Pons (tissue), 1 donor: ENCODE data around the gene LHX2.
"Not testable (repeated sequence)": the region's sequence is repeated elsewhere in the genome, so short reads cannot be mapped to it uniquely, and the experiment has no call there.

Experiments used
- DNase-seq: peaks from one replicate; pipeline ENCODE4 v3.0.0-alpha.2; 2016; ENCODE audit warnings: low spot score

Gene LHX2

GRCh38 chr9:124011460-124012301 is at the start of gene LHX2:
LHX2 (plus strand) TSS chr9:124011768; CDS start chr9:124012349, 581 bp downstream.
- peak; percentile 9 for DNase-seq

GRCh38 chr9:123964761-123965160 is 46.8 kb upstream of the LHX2 start:
- DNase-seq: no peak

GRCh38 chr9:123965801-123966686 is 45.5 kb upstream of the LHX2 start:
- DNase-seq: no peak

- DNase-seq: no peak
These were observed 44.2 kb upstream of the LHX2 start for GRCh38 chr9:123967323-123967722.

GRCh38 chr9:123972618-123973017 is 39.0 kb upstream of the LHX2 start:
- DNase-seq: no peak

- no peak for DNase-seq
These were observed 37.9 kb upstream of the LHX2 start for GRCh38 chr9:123973590-123974223.

- no peak for DNase-seq
These were observed 37.1 kb upstream of the LHX2 start for GRCh38 chr9:123974471-123974870.

GRCh38 chr9:123975871-123976270 is 35.7 kb upstream of the LHX2 start:
- no peak for DNase-seq

- DNase-seq: not testable (repeated sequence)
These were observed 35.0 kb upstream of the LHX2 start for GRCh38 chr9:123976579-123976978.

- no peak for DNase-seq
These were observed 32.6 kb upstream of the LHX2 start for GRCh38 chr9:123978981-123979380.

GRCh38 chr9:123982535-123982934 is 29.0 kb upstream of the LHX2 start:
- DNase-seq: no peak

- no peak for DNase-seq
These were observed 28.5 kb upstream of the LHX2 start for GRCh38 chr9:123983047-123983446.

GRCh38 chr9:123984802-123985201 is 26.8 kb upstream of the LHX2 start:
- DNase-seq: no peak

- no peak for DNase-seq
These were observed 25.7 kb upstream of the LHX2 start for GRCh38 chr9:123985869-123986268.

GRCh38 chr9:123990427-123990826 is 21.1 kb upstream of the LHX2 start:
- DNase-seq: no peak

GRCh38 chr9:123992679-123993078 is 18.9 kb upstream of the LHX2 start:
- not testable (repeated sequence) for DNase-seq

- peak; percentile 33 for DNase-seq
These were observed 14.7 kb upstream of the LHX2 start for GRCh38 chr9:123996731-123997421.

- DNase-seq: peak; percentile 67
These were observed 13.8 kb upstream of the LHX2 start for GRCh38 chr9:123997665-123998277.

GRCh38 chr9:123998278-123998925 is 13.2 kb upstream of the LHX2 start:
- no peak for DNase-seq

- DNase-seq: no peak
These were observed 12.5 kb upstream of the LHX2 start for GRCh38 chr9:123998970-123999621.
